Effector memory CD8-positive, alpha-beta T cell (primary cell): ENCODE results near the gene QARS1.

Source experiments
- ATAC-seq: fragments of 150-1000 bp; cut with Tn5 transposase; replicated peaks from 2 replicates; pipeline ENCODE4 v1.10.0; 2021; ENCODE audit warnings: mild to moderate bottlenecking, moderate library complexity
- DNase-seq, 3 experiments: peaks; one replicate each; pipeline ENCODE4 v3.0.0; 2021
- H3K27ac Mint-ChIP-seq, 2 donors: one replicate each; pipeline ENCODE4 v1.8.0; 2022; ENCODE audit warnings: mild to moderate bottlenecking in 2 of 2, mixed read lengths in 2 of 2, moderate library complexity in 2 of 2
- H3K27me3 Mint-ChIP-seq, 2 donors: one replicate each; pipeline ENCODE4 v1.8.0; 2022; ENCODE audit warnings: mixed read lengths in 2 of 2
- H3K36me3 Mint-ChIP-seq: one replicate; pipeline ENCODE4 v1.8.0; 2022; ENCODE audit warnings: mild to moderate bottlenecking, moderate library complexity, mixed read lengths; ENCODE audit not compliant: insufficient read depth
- H3K4me1 Mint-ChIP-seq, 2 donors: one replicate each; pipeline ENCODE4 v1.8.0; 2022; ENCODE audit warnings: low read depth in 2 of 2, mixed read lengths in 2 of 2
- H3K4me3 Mint-ChIP-seq, 2 donors: one replicate each; pipeline ENCODE4 v1.8.0; 2022; ENCODE audit warnings: mild to moderate bottlenecking in 2 of 2, mixed read lengths in 2 of 2, moderate library complexity in 2 of 2
- H3K9me3 Mint-ChIP-seq, 2 donors: one replicate each; pipeline ENCODE4 v1.8.0; 2022; ENCODE audit warnings: mixed read lengths in 2 of 2

QARS1 gene

GRCh38 chr3:49058011-49058410, 46.5 kb downstream of the QARS1 start:
- H3K36me3 Mint-ChIP-seq = peaks cover 87% of the 10 kb centered on the region
- no peak for DNase-seq
- no peaks in the 10 kb centered on the region for H3K9me3 Mint-ChIP-seq
- ATAC-seq = no peak
- no peak overlapping the region for H3K27ac Mint-ChIP-seq
- H3K27me3 Mint-ChIP-seq = no peaks in the 10 kb centered on the region
- peaks cover 0 to 4% of the 10 kb centered on the region in 2 donors for H3K4me1 Mint-ChIP-seq
- no peak overlapping the region for H3K4me3 Mint-ChIP-seq

GRCh38 chr3:49057268-49057667, 47.3 kb downstream of the QARS1 start:
- peaks cover 0 to 7% of the 10 kb centered on the region in 2 donors for H3K4me1 Mint-ChIP-seq
- H3K4me3 Mint-ChIP-seq = no peak overlapping the region
- H3K36me3 Mint-ChIP-seq = peaks cover 89% of the 10 kb centered on the region

GRCh38 chr3:49054344-49054862, 50.2 kb downstream of the QARS1 start:
- DNase-seq (no peak), ATAC-seq (no peak)
- Mint-ChIP-seq H3K36me3 (peaks cover 73% of the 10 kb centered on the region), H3K9me3 (no peaks in the 10 kb centered on the region), H3K27ac (peak overlapping the region in 1 of 2 donors; percentile 53), H3K27me3 (no peaks in the 10 kb centered on the region), H3K4me1 (peaks cover 6 to 26% of the 10 kb centered on the region in 2 donors), H3K4me3 (no peak overlapping the region)

More at GRCh38 chr3:49057268-49057667, 47.3 kb downstream of the QARS1 start:
- ATAC-seq (no peak), DNase-seq (no peak)
- Mint-ChIP-seq H3K27me3 (no peaks in the 10 kb centered on the region), H3K27ac (no peak overlapping the region), H3K9me3 (no peaks in the 10 kb centered on the region)

- H3K36me3 Mint-ChIP-seq = peaks cover 75% of the 10 kb centered on the region
- ATAC-seq = no peak
- peak overlapping the region in 1 of 2 donors; percentile 51 for H3K27ac Mint-ChIP-seq
Measured at GRCh38 chr3:49053543-49053942, 51.0 kb downstream of the QARS1 start.

More at GRCh38 chr3:49053543-49053942, 51.0 kb downstream of the QARS1 start:
- Mint-ChIP-seq H3K9me3 (no peaks in the 10 kb centered on the region), H3K4me3 (no peak overlapping the region), H3K27me3 (no peaks in the 10 kb centered on the region), H3K4me1 (peaks cover 6 to 26% of the 10 kb centered on the region in 2 donors)
- no peak for DNase-seq
